Transverse colon (tissue), 4 donors: ENCODE data around the gene IQGAP1. TPM values are rescaled to one million over a fixed set of nuclear protein-coding genes. Genes with fewer than 3 reads are reported as not detected.

Source experiments
- DNase-seq: peaks from one replicate; pipeline ENCODE4 v3.0.0-alpha.2; 2019
- H3K27ac ChIP-seq, 4 donors: fragments of 200-600 bp; sonication (generic); 2 replicates each; pipeline ENCODE4 v1.5.1; 2016 to 2018; ENCODE audit warnings: inconsistent platforms in 4 of 4
- H3K27me3 ChIP-seq: fragments of 200-600 bp; sonication (generic); 2 replicates; pipeline ENCODE4 v1.5.1; 2017; ENCODE audit warnings: inconsistent platforms
- H3K36me3 ChIP-seq, 4 donors: fragments of 200-600 bp; sonication (generic); 2 replicates each; pipeline ENCODE4 v1.5.1; 2017 to 2019; ENCODE audit warnings: inconsistent platforms in 4 of 4
- H3K4me1 ChIP-seq, 4 donors: fragments of 200-600 bp; sonication (generic); 2 replicates each; pipeline ENCODE4 v1.5.1; 2017 to 2020; ENCODE audit warnings: inconsistent platforms in 4 of 4
- H3K4me3 ChIP-seq, 4 donors: fragments of 200-600 bp; sonication (generic); 1 replicate in 1 of 4; 2 replicates in 3 of 4; pipeline versions ENCODE4 v1.5.1 to v1.6.1; 2017 to 2019; ENCODE audit warnings: inconsistent platforms in 4 of 4
- H3K9me3 ChIP-seq, 2 donors: fragments of 200-600 bp; sonication (generic); 2 replicates each; pipeline ENCODE4 v1.5.1; 2017 to 2019; ENCODE audit warnings: inconsistent platforms in 2 of 2
- CTCF ChIP-seq, 5 experiments: fragments of 200-600 bp in 3 of 5; fragments of 450-650 bp in 2 of 5; sonication (generic) in 3 of 5; IDR thresholded peaks; 1 replicate in 2 of 5; 2 replicates in 3 of 5; pipeline ENCODE4 v1.5.1; 2016 to 2017; ENCODE audit warnings: antibody characterized with exemption in 5 of 5, inconsistent platforms in 3 of 5, mild to moderate bottlenecking in 2 of 5, moderate library complexity in 1 of 5
- EP300 ChIP-seq: sonication (generic); formaldehyde crosslinking; IDR thresholded peaks from one replicate; pipeline ENCODE4 v1.6.1; 2017; ENCODE audit warnings: antibody characterized with exemption, low read depth
- POLR2A ChIP-seq: fragments of 450-650 bp; IDR thresholded peaks from one replicate; pipeline ENCODE4 v1.6.1; 2016; ENCODE audit warnings: antibody characterized with exemption, mild to moderate bottlenecking, moderate library complexity
- POLR2AphosphoS5 ChIP-seq, 3 donors: sonication (generic); formaldehyde crosslinking; IDR thresholded peaks; one replicate each; pipeline ENCODE4 v1.6.1; 2016; ENCODE audit warnings: antibody characterized with exemption in 3 of 3
- WGBS, 2 donors: methylation state at CpG; one replicate each; pipeline ENCODE4 v1.1.5; 2018; ENCODE audit warnings: low coverage in 1 of 2; 5-methylcytosine and 5-hydroxymethylcytosine counted together
- in situ Hi-C, 4 donors: fragments of 200-750 bp; cut with MboI; loops; one replicate each; pipeline versions ENCODE4 v1.15.0 to v1.15.1; 2017; ENCODE audit warnings: low sequenced_read_pairs in 3 of 4, low pct_ligation_motif_present in 1 of 4, low pct_unique_long_range_greater_than_20kb in 1 of 4
- intact Hi-C: fragments of 100-400 bp; cut with DNase I; formaldehyde crosslinking; loops from one replicate; pipeline ENCODE4 v1.15.1; 2023; ENCODE audit warnings: low total_unique reads
- small RNA-seq, 4 donors: library from RNA; depleted of rRNA; stranded (forward); fragments of <200 nt; gene quantifications; one replicate each; pipeline ENCODE3, GENCODE V24; 2016
- total RNA-seq, 4 donors: library from RNA; depleted of rRNA; stranded (reverse); fragments of >200 nt; gene quantifications; one replicate each; pipeline ENCODE4 v1.1.0, GENCODE V29; 2016

The IQGAP1 gene
- total RNA-seq, 4 donors from 2014 or later: 82.8 to 354 (median 282) TPM

GRCh38 chr15:90550919-90551318 lies 162.9 kb downstream of the IQGAP1 start:
- peaks cover 4 to 22% (median 15%) of the 10 kb centered on the region in 4 donors for H3K4me1 ChIP-seq
- in situ Hi-C loops (no loop called here), intact Hi-C loops (no loop called here)
- no peaks in the 10 kb centered on the region for H3K27me3 ChIP-seq
- no peak overlapping the region for H3K27ac ChIP-seq
- no peak for TF ChIP-seq CTCF (IDR thresholded peaks at IDR 0.05)
- TF ChIP-seq POLR2AphosphoS5 (IDR thresholded peaks at IDR 0.05): no peak
- TF ChIP-seq POLR2A: no peak
- no peak for TF ChIP-seq EP300
- no peak for DNase-seq
- no peaks in the 10 kb centered on the region for H3K36me3 ChIP-seq
- H3K9me3 ChIP-seq: no peaks in the 10 kb centered on the region
- H3K4me3 ChIP-seq: no peak overlapping the region
- WGBS, 2 donors: 68 to 74% methylated on average over 5 to 6 of the region's 6 CpGs

Small RNAs within 50 kb of the gene (small RNA-seq; reads per million reads assigned to genes)
- 0 reads per million in 4 donors for gene NDUFA3P4

Other genes with a start within 250 kb of the IQGAP1 start
- 100 to 1,000 TPM; 115 to 193 (median 134) TPM for gene SEMA4B, start 186.9 kb upstream of the IQGAP1 start, total RNA-seq
- gene CIB1, start 154.3 kb upstream of the IQGAP1 start, total RNA-seq: 100 to 1,000 TPM in 3 of 4 donors, 10 to 100 TPM in 1; 38.4 to 156 (median 131) TPM
- 10 to 100 TPM in 3 of 4 donors, 1 to 10 TPM in 1; 6.8 to 28.8 (median 21.3) TPM for gene GDPGP1, start 154.0 kb upstream of the IQGAP1 start, total RNA-seq
- gene TTLL13, start 138.7 kb upstream of the IQGAP1 start, total RNA-seq: under 1 TPM in 1 of 4 donors, not detected in 3; 0.27 TPM
- 10 to 100 TPM; 27.7 to 58.3 (median 44.5) TPM for gene NGRN, start 122.6 kb upstream of the IQGAP1 start, total RNA-seq
- 10 to 100 TPM in 2 of 4 donors, 1 to 10 TPM in 1, under 1 TPM in 1; 0.75 to 22.5 (median 10.2) TPM for gene ZNF774, start 36.0 kb upstream of the IQGAP1 start, total RNA-seq
- gene CRTC3, start 141.7 kb downstream of the IQGAP1 start, total RNA-seq: 10 to 100 TPM; 23.0 to 35.9 (median 24.1) TPM